Fibroblast of the aortic adventitia (primary cell): ENCODE results near the gene SCYGR1. TPM values are rescaled to one million over a fixed set of nuclear protein-coding genes. Genes with fewer than 3 reads are reported as not detected.
"Not testable (repeated sequence)": the region's sequence is repeated elsewhere in the genome, so short reads cannot be mapped to it uniquely, and the experiment has no call there.

Experiments used
- DNase-seq: peaks from one replicate; pipeline ENCODE4 v3.0.0-alpha.2; 2010; ENCODE audit warnings: low read depth
- H3K4me3 ChIP-seq: 2 replicates; pipeline ENCODE4 v1.5.1; 2011; ENCODE audit warnings: low read depth, mild to moderate bottlenecking, control low read depth, low read length, moderate library complexity
- CTCF ChIP-seq: IDR thresholded peaks from 2 replicates; pipeline ENCODE4 v1.5.1; 2011; ENCODE audit warnings: mild to moderate bottlenecking, low read length, control low read depth, inconsistent platforms; ENCODE audit not compliant: insufficient read depth
- total RNA-seq: library from RNA; depleted of rRNA; stranded (reverse); fragments of >200 nt; gene quantifications from 2 replicates; pipeline ENCODE4 v1.2.3, GENCODE V29; 2012; ENCODE audit warnings: low replicate concordance

The SCYGR1 gene
- total RNA-seq, 1 donor: not detected

- no peak overlapping the region for H3K4me3 ChIP-seq
- TF ChIP-seq CTCF: no peak
- no peak for DNase-seq
These were observed 14.4 kb downstream of the SCYGR1 start for GRCh38 chr2:227373389-227373788.

GRCh38 chr2:227370791-227371312, 16.9 kb downstream of the SCYGR1 start:
- DNase-seq: peak; percentile 97
- TF ChIP-seq CTCF: no peak
- no peak overlapping the region for H3K4me3 ChIP-seq

GRCh38 chr2:227370092-227370491, 17.7 kb downstream of the SCYGR1 start:
- TF ChIP-seq CTCF: no peak
- DNase-seq: no peak
- H3K4me3 ChIP-seq: no peak overlapping the region

GRCh38 chr2:227368574-227368973, 19.2 kb downstream of the SCYGR1 start:
- no peak for DNase-seq
- no peak overlapping the region for H3K4me3 ChIP-seq
- no peak for TF ChIP-seq CTCF

- H3K4me3 ChIP-seq: no peak overlapping the region
- no peak for TF ChIP-seq CTCF
- DNase-seq: no peak
These were observed 20.3 kb downstream of the SCYGR1 start for GRCh38 chr2:227367427-227367795.

GRCh38 chr2:227366769-227367426, 20.9 kb downstream of the SCYGR1 start:
- no peak for TF ChIP-seq CTCF
- no peak overlapping the region for H3K4me3 ChIP-seq
- peak; percentile 99 for DNase-seq

GRCh38 chr2:227365833-227366232, 21.9 kb downstream of the SCYGR1 start:
- H3K4me3 ChIP-seq: no peak overlapping the region
- no peak for TF ChIP-seq CTCF
- peak; percentile 51 for DNase-seq

- not testable (repeated sequence) for DNase-seq, H3K4me3 ChIP-seq
These were observed 23.0 kb downstream of the SCYGR1 start for GRCh38 chr2:227364585-227365263.
